Measurements from ENCODE around the gene TEX48.

Gene TEX48

GRCh38 chr9:114681594-114682332, at the start of gene TEX48:
TSS of gene TEX48 (minus strand) at chr9:114682192. CDS start at chr9:114671723, 10,469 bp downstream.
- peak; percentile 24 for DNase-seq

- no peak for DNase-seq
Observed at GRCh38 chr9:114731701-114732100, 49.7 kb upstream of the TEX48 start.

GRCh38 chr9:114729706-114730105, 47.7 kb upstream of the TEX48 start:
- DNase-seq: no peak

GRCh38 chr9:114725930-114726329, 43.9 kb upstream of the TEX48 start:
- no peak for DNase-seq

- DNase-seq: no peak
Observed at GRCh38 chr9:114724744-114725143, 42.8 kb upstream of the TEX48 start.

- no peak for DNase-seq
Observed at GRCh38 chr9:114723931-114724330, 41.9 kb upstream of the TEX48 start.

GRCh38 chr9:114722937-114723620, 41.1 kb upstream of the TEX48 start:
- DNase-seq: no peak

GRCh38 chr9:114722081-114722621, 40.2 kb upstream of the TEX48 start:
- no peak for DNase-seq

GRCh38 chr9:114721491-114722079, 39.6 kb upstream of the TEX48 start:
- no peak for DNase-seq

- DNase-seq: no peak
Observed at GRCh38 chr9:114720086-114720676, 38.2 kb upstream of the TEX48 start.

GRCh38 chr9:114719290-114719689, 37.3 kb upstream of the TEX48 start:
- DNase-seq: no peak

- DNase-seq: no peak
Observed at GRCh38 chr9:114718801-114719221, 36.8 kb upstream of the TEX48 start.

- DNase-seq: no peak
Observed at GRCh38 chr9:114717908-114718486, 36.0 kb upstream of the TEX48 start.

- no peak for DNase-seq
Observed at GRCh38 chr9:114709636-114710035, 27.6 kb upstream of the TEX48 start.

- DNase-seq: no peak
Observed at GRCh38 chr9:114706711-114707110, 24.7 kb upstream of the TEX48 start.

- DNase-seq: no peak
Observed at GRCh38 chr9:114701988-114702387, 20.0 kb upstream of the TEX48 start.

- DNase-seq: no peak
Observed at GRCh38 chr9:114697951-114698351, 16.0 kb upstream of the TEX48 start.

GRCh38 chr9:114696814-114697544, 15.0 kb upstream of the TEX48 start:
- no peak for DNase-seq

- DNase-seq: no peak
Observed at GRCh38 chr9:114695948-114696347, 14.0 kb upstream of the TEX48 start.

GRCh38 chr9:114694719-114695269, 12.8 kb upstream of the TEX48 start:
- no peak for DNase-seq

GRCh38 chr9:114694146-114694545, 12.2 kb upstream of the TEX48 start:
- no peak for DNase-seq

Data from DMS 273 treated with DMSO at 0.1 percent for 48 hours (cell line).